K562 (cell line): ENCODE data around the gene RNF166. TPM values are rescaled to one million over a fixed set of nuclear protein-coding genes. Genes with fewer than 3 reads are reported as not detected.
A peak's percentile ranks its signal among the peaks of the same experiment; 100 is the strongest.

ENCODE experiments used
- ATAC-seq: fragments of 200-7000 bp; cut with Tn5 transposase; 3 replicates; pipeline ENCODE4 v1.9.1; 2020; ENCODE audit warnings: moderate library complexity
- BruUV-seq: library from RNA; stranded (reverse); fragments of 400-500 nt; replicated peaks from 2 replicates; lab custom pipeline; 2021; lab: Mats Ljungman, UMichigan
- CTCF ChIA-PET: fragments of 300-600 bp; formaldehyde crosslinking; extraction: SDS; loops from one replicate; lab custom pipeline; 2021; ENCODE audit warnings: low intra/inter-chr PET ratio; lab: Yijun Ruan, JAX
- POLR2A ChIA-PET: fragments of 300-600, 350-650 bp; sonication (Branson Sonifier 250); formaldehyde crosslinking; extraction: SDS; loops from one replicate; lab custom pipeline; 2021; ENCODE audit warnings: antibody characterized with exemption, inconsistent platforms; lab: Yijun Ruan, JAX
- DNase-seq, 4 experiments: peaks; one replicate each; pipeline versions ENCODE4 v3.0.0 to v3.0.0-alpha.2; 2011 to 2018; ENCODE audit warnings: low spot score in 3 of 4, mixed read lengths in 3 of 4; ENCODE audit errors: extremely low read depth in 1 of 4
- FAIRE-seq: peaks from 2 replicates; lab custom pipeline; 2011; peaks lifted over from hg19 to GRCh38; lab: Jason Lieb, UNC
- H2AFZ ChIP-seq: 2 replicates; pipeline ENCODE4 v1.6.0; 2011; ENCODE audit warnings: low read depth, low read length, control low read depth, inconsistent platforms
- H3K27ac ChIP-seq: fragments of 200-600 bp; 3 replicates; pipeline ENCODE4 v1.8.0; 2011; ENCODE audit warnings: low read depth, mild to moderate bottlenecking, control low read depth, inconsistent platforms, low read length, moderate library complexity, mixed read lengths; ENCODE audit errors: extremely low read depth
- H3K27me3 ChIP-seq, 2 experiments: fragments of 300-600 bp in 1 of 2; 2 replicates in 1 of 2; 3 replicates in 1 of 2; pipeline versions ENCODE4 v1.6.0 to v1.8.0; 2011; ENCODE audit warnings: inconsistent platforms in 2 of 2, low read length in 2 of 2, mild to moderate bottlenecking in 1 of 2, mixed read lengths in 1 of 2, moderate library complexity in 1 of 2; ENCODE audit not compliant: control insufficient read depth in 2 of 2, insufficient read depth in 2 of 2
- H3K36me3 ChIP-seq: fragments of 300-600 bp; 3 replicates; pipeline ENCODE4 v1.8.0; 2011; ENCODE audit warnings: mild to moderate bottlenecking, low read length, inconsistent platforms; ENCODE audit not compliant: control insufficient read depth, insufficient read depth
- H3K4me1 ChIP-seq, 2 experiments: fragments of 200-600 bp in 1 of 2; replicated peaks in 1 of 2; 2 replicates in 1 of 2; 3 replicates in 1 of 2; pipeline versions ENCODE4 v1.5.1 to v1.8.0; 2011; ENCODE audit warnings: inconsistent platforms in 2 of 2, low read length in 2 of 2, mild to moderate bottlenecking in 1 of 2, mixed read lengths in 1 of 2, moderate library complexity in 1 of 2; ENCODE audit not compliant: control insufficient read depth in 2 of 2, insufficient read depth in 2 of 2
- H3K4me2 ChIP-seq: 2 replicates; pipeline ENCODE4 v1.6.1; 2011; ENCODE audit warnings: low read length, control low read depth, inconsistent platforms, mixed read lengths; ENCODE audit not compliant: insufficient read depth
- H3K4me3 ChIP-seq: fragments of 200-600 bp; sonication (generic), shearing (Covaris generic); 2 replicates; pipeline ENCODE4 v1.5.1; 2016; ENCODE audit warnings: control low read depth, inconsistent platforms
- H3K79me2 ChIP-seq: fragments of 200-600 bp; 3 replicates; pipeline ENCODE4 v1.8.0; 2011; ENCODE audit warnings: low read length, inconsistent platforms; ENCODE audit not compliant: control insufficient read depth, insufficient read depth
- H3K9ac ChIP-seq, 2 experiments: 2 replicates each; pipeline versions ENCODE4 v1.6.0 to v1.6.1; 2011; ENCODE audit warnings: low read depth in 2 of 2, low read length in 2 of 2, control low read depth in 1 of 2, inconsistent platforms in 1 of 2, mild to moderate bottlenecking in 1 of 2, mixed read lengths in 1 of 2; ENCODE audit not compliant: insufficient read depth in 1 of 2
- H3K9me1 ChIP-seq: one replicate; pipeline ENCODE4 v1.6.0; 2011; ENCODE audit warnings: inconsistent platforms, mild to moderate bottlenecking, low read length, moderate library complexity; ENCODE audit not compliant: control insufficient read depth, insufficient read depth
- H3K9me3 ChIP-seq: replicated peaks from 2 replicates; pipeline ENCODE4 v1.5.1; 2011; ENCODE audit warnings: low read depth, low read length, inconsistent platforms; ENCODE audit not compliant: control insufficient read depth, insufficient read depth
- H4K20me1 ChIP-seq: replicated peaks from 2 replicates; pipeline ENCODE4 v1.6.1; 2011; ENCODE audit warnings: low read length, inconsistent platforms, mixed read lengths; ENCODE audit not compliant: control insufficient read depth, insufficient read depth
- ATF3 ChIP-seq, 2 experiments: fragments of 450-650 bp in 1 of 2; sonication (generic) in 1 of 2; formaldehyde crosslinking in 1 of 2; IDR thresholded peaks in 1 of 2; conservative IDR thresholded peaks in 1 of 2; 2 replicates each; pipeline versions ENCODE4 v1.6.1 to v1.8.1; 2016 to 2023; ENCODE audit warnings: mild to moderate bottlenecking in 2 of 2, moderate library complexity in 2 of 2, inconsistent platforms in 1 of 2, missing genetic modification reagents in 1 of 2
- KLF6 ChIP-seq: fragments of 250-450 bp; sonication (Bioruptor Pico); IDR thresholded peaks from 2 replicates; pipeline ENCODE4 v1.4.0; 2020; ENCODE audit warnings: mild to moderate bottlenecking, moderate library complexity, borderline replicate concordance
- POLR2A ChIP-seq: fragments of 450-650 bp; conservative IDR thresholded peaks from 2 replicates; pipeline ENCODE4 v1.6.1; 2016
- ZNF324 ChIP-seq: fragments of 250-450 bp; sonication (Bioruptor Pico); IDR thresholded peaks from 2 replicates; pipeline ENCODE4 v1.4.0; 2020; ENCODE audit warnings: mild to moderate bottlenecking
- ZNF592 ChIP-seq: fragments of 450-650 bp; IDR thresholded peaks from 2 replicates; pipeline ENCODE4 v1.6.1; 2017; ENCODE audit warnings: antibody characterized with exemption, mild to moderate bottlenecking
- ZNF740 ChIP-seq, 3 experiments: fragments of 200-800 bp in 1 of 3; sonication (Bioruptor generic) in 1 of 3; sonication (generic) in 1 of 3; formaldehyde crosslinking in 1 of 3; IDR thresholded peaks; 2 replicates each; pipeline versions ENCODE4 v1.6.1 to v1.8.0; 2016 to 2022; ENCODE audit warnings: mild to moderate bottlenecking in 2 of 3, missing compliant biosample characterization in 2 of 3, missing genetic modification characterization in 2 of 3, missing genetic modification reagents in 1 of 3
- WGBS: fragments of 100-300 bp; shearing (Covaris generic); methylation state at CpG from one replicate; pipeline ENCODE4 v1.1.6; 2016; ENCODE audit warnings: low coverage, mixed read lengths; ENCODE audit not compliant: insufficient coverage; ENCODE audit errors: missing lambda C conversion rate; 5-methylcytosine and 5-hydroxymethylcytosine counted together
- in situ Hi-C: fragments of 300-500 bp; cut with MboI; formaldehyde crosslinking; loops from 4 replicates; pipeline ENCODE4 v1.15.0; 2018; ENCODE audit warnings: inconsistent platforms, mixed read lengths
- intact Hi-C: fragments of 100-400 bp; cut with micrococcal nuclease; formaldehyde crosslinking; loops from 2 replicates; pipeline ENCODE4 v1.14.2; 2022
- polyA plus RNA-seq, 8 experiments: library from polyadenylated mRNA; depleted of rRNA in 4 of 8; stranded (reverse) in 5 of 8; unstranded in 3 of 8; fragments of >200 nt; fragmentation: Nextera tagmentation in 2 of 8; fragmentation: Illumina TruSeq in 1 of 8; extraction: Ambion mirVana in 2 of 8; extraction: Trizol in 1 of 8; gene quantifications; 2 replicates each; pipeline versions ENCODE4 v1.2.1 to v1.2.3, GENCODE V29; 2011 to 2014; ENCODE audit warnings: inconsistent platforms in 1 of 8, missing spikeins in 1 of 8
- total RNA-seq, 7 experiments: library from RNA; depleted of rRNA in 6 of 7; stranded (reverse); fragments of >200 nt in 6 of 7; fragmentation: Illumina TruSeq in 2 of 7; extraction: Trizol in 2 of 7; gene quantifications; 2 replicates each; pipeline versions ENCODE4 v1.2.1 to v1.2.3, GENCODE V29; 2011 to 2021; ENCODE audit warnings: low replicate concordance in 1 of 7

Gene RNF166
- total and polyA plus RNA-seq, 9 of the 15 experiments (the other 6 are each of a cell fraction or from before 2014, with no cell fraction given) = 0.56 to 60.3 (median 19.5) TPM

DNA sequence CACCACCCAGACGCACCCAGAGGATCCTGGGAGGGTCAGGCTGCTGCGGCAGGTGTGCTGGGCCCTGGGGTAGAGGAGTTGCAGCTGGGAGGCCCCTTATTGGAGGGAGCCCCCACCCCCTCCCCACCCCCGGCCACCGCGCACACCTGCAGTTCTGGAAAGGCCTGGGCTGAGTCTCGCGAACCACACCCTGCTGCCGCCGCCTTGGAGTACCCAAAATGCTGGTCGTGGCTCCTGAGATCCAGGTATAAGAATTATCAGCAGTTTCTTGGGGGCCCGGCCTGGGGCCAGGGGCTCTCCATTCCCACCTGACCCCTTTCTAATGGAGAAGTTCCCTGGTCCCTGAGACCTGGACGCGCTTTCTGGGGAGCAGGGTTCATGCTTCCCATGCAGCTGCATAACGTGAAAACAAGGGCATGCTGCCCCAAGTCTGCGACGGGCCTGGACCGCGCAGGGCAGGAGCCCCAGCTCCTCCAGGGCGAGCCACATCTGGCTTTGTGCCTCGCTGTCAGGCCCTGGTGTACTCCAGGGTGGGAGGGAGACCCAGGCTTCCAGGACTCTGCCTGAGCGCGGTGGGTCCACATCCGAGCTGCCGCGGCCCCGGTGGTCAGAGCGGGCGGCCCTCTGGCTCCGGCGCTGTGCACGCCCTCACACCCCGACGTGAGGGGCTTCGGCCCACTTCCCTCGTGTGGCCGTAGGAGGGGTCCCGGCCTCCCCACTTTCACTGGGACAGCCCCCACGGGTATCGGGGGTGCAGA lies 12.6 kb downstream of the RNF166 start:
- in situ Hi-C loops = no loop called here
- H3K4me1 ChIP-seq = peaks cover 18 to 85% of the 10 kb centered on the region in 2 experiments
- H3K9ac ChIP-seq = peak overlapping the region in 1 of 2 experiments; percentile 6; a peak in 1 of 4 replicates
- H3K4me2 ChIP-seq = no peak overlapping the region
- no peaks in the 10 kb centered on the region for H3K27me3 ChIP-seq
- H4K20me1 ChIP-seq = no peaks in the 10 kb centered on the region
- no peak overlapping the region for H2AFZ ChIP-seq
- FAIRE-seq = no peak
- no peak overlapping the region for H3K27ac ChIP-seq
- CTCF ChIA-PET = no interaction called here
- peaks cover 27% of the 10 kb centered on the region; the same call in 1 of the 3 replicates for H3K36me3 ChIP-seq
- WGBS = 77% methylated on average over 32 of the region's 39 CpGs
- H3K9me3 ChIP-seq = no peaks in the 10 kb centered on the region
- TF ChIP-seq POLR2A (no peak), ZNF740 (CRISPR knock-in tag; IDR thresholded peaks at IDR 0.05) (0 out of 2 replicates have a peak, but pooled peaks have one; percentile 14), ZNF740 (tag; IDR thresholded peaks at IDR 0.05) (no peak)
- TF ChIP-seq, all 486 proteins: peak for 1
- DNase-seq (no peak), ATAC-seq (no peak)
- no peak overlapping the region for H3K4me3 ChIP-seq
- no TSS peak for BruUV-seq
- POLR2A ChIA-PET = interaction anchor here (1.1 kb wide), 1 partner anchor 17 kb away, joined by 3 read pairs; no protein-coding TSS in a partner anchor
- H3K9me1 ChIP-seq = no peaks in the 10 kb centered on the region
- H3K79me2 ChIP-seq = no peaks in the 10 kb centered on the region
- intact Hi-C loops = no loop called here

GRCh38 chr16:88692861-88693260 lies 13.3 kb downstream of the RNF166 start:
- H3K9me1 ChIP-seq = no peaks in the 10 kb centered on the region
- no peaks in the 10 kb centered on the region for H3K79me2 ChIP-seq
- FAIRE-seq (no peak), DNase-seq (no peak), ATAC-seq (no peak)
- ChIA-PET POLR2A (interaction anchor here (1.0 to 1.4 kb wide), 3 partner anchors 8 to 15 kb away, joined by 3 to 4 read pairs (median 3); no protein-coding TSS in a partner anchor), CTCF (no interaction called here)
- H3K27me3 ChIP-seq = no peaks in the 10 kb centered on the region
- H3K9ac ChIP-seq = no peak overlapping the region
- H3K27ac ChIP-seq = no peak overlapping the region
- no peaks in the 10 kb centered on the region for H4K20me1 ChIP-seq
- intact Hi-C loops (no loop called here), in situ Hi-C loops (no loop called here)
- H3K4me2 ChIP-seq = no peak overlapping the region
- no peaks in the 10 kb centered on the region for H3K9me3 ChIP-seq
- H3K4me3 ChIP-seq = no peak overlapping the region
- H2AFZ ChIP-seq = no peak overlapping the region
- H3K4me1 ChIP-seq = peaks cover 25 to 85% of the 10 kb centered on the region in 2 experiments
- 88% methylated on average over 10 of the region's 10 CpGs for WGBS
- peaks cover 19% of the 10 kb centered on the region; the same call in 1 of the 3 replicates for H3K36me3 ChIP-seq
- no TSS peak for BruUV-seq
- TF ChIP-seq ZNF324 (no peak), ZNF592 (no peak), ATF3 (IDR thresholded peaks at IDR 0.05) (no peak), ATF3 (CRISPR knock-in tag; conservative IDR thresholded peaks at IDR 0.05) (no peak), KLF6 (no peak)
